ENCODE data around the gene DIS3L2. TPM values are rescaled to one million over a fixed set of nuclear protein-coding genes. Genes with fewer than 3 reads are reported as not detected.
"Not testable (repeated sequence)": the region's sequence is repeated elsewhere in the genome, so short reads cannot be mapped to it uniquely, and the experiment has no call there.

Gene DIS3L2
- polyA plus RNA-seq, 2 donors: 16.6 to 23.3 TPM

GRCh38 chr2:232363064-232363783 lies 401.7 kb downstream of the DIS3L2 start:
- not testable (repeated sequence) for H3K4me3 ChIP-seq (ENCODE audit: low read depth in 1 of 2, low read length in 2 of 2); H3K4me1 ChIP-seq (ENCODE audit: control insufficient read depth in 2 of 2, insufficient read depth in 2 of 2, low read length in 1 of 2); H3K27me3 ChIP-seq (ENCODE audit: control insufficient read depth in 1 of 2, insufficient read depth in 2 of 2, low read length in 2 of 2); H3K9me3 ChIP-seq (ENCODE audit: control insufficient read depth in 2 of 2, insufficient read depth in 1 of 2, low read depth in 1 of 2, low read length in 1 of 2); H3K36me3 ChIP-seq (ENCODE audit: control insufficient read depth in 2 of 2, insufficient read depth in 2 of 2, low read length in 1 of 2); H3K27ac ChIP-seq (ENCODE audit: low read depth in 2 of 2, low read length in 1 of 2)
- WGBS, 2 donors: 80 to 85% methylated on average over 11 to 12 of the region's 12 CpGs

- 66 to 68% methylated on average over 14 of the region's 14 CpGs for WGBS, 2 donors
- no peak overlapping the region for H3K4me3 ChIP-seq (ENCODE audit: low read depth in 1 of 2, low read length in 2 of 2)
These were observed 402.5 kb downstream of the DIS3L2 start for GRCh38 chr2:232363784-232364615.

GRCh38 chr2:232364806-232365594 lies 403.5 kb downstream of the DIS3L2 start:
- H3K27me3 ChIP-seq (ENCODE audit: control insufficient read depth in 1 of 2, insufficient read depth in 2 of 2, low read length in 2 of 2); H3K36me3 ChIP-seq (ENCODE audit: control insufficient read depth in 2 of 2, insufficient read depth in 2 of 2, low read length in 1 of 2); H3K9me3 ChIP-seq (ENCODE audit: control insufficient read depth in 2 of 2, insufficient read depth in 1 of 2, low read depth in 1 of 2, low read length in 1 of 2); H3K27ac ChIP-seq (ENCODE audit: low read depth in 2 of 2, low read length in 1 of 2); H3K4me3 ChIP-seq (ENCODE audit: low read depth in 1 of 2, low read length in 2 of 2); H3K4me1 ChIP-seq (ENCODE audit: control insufficient read depth in 2 of 2, insufficient read depth in 2 of 2, low read length in 1 of 2): not testable (repeated sequence)
- 77 to 80% methylated on average over 18 of the region's 18 CpGs for WGBS, 2 donors

More at GRCh38 chr2:232363784-232364615, 402.5 kb downstream of the DIS3L2 start:
- no peaks in the 10 kb centered on the region for H3K36me3 ChIP-seq (ENCODE audit: control insufficient read depth in 2 of 2, insufficient read depth in 2 of 2, low read length in 1 of 2)
- H3K27me3 ChIP-seq (ENCODE audit: control insufficient read depth in 1 of 2, insufficient read depth in 2 of 2, low read length in 2 of 2): no peaks in the 10 kb centered on the region
- H3K27ac ChIP-seq (ENCODE audit: low read depth in 2 of 2, low read length in 1 of 2): no peak overlapping the region
- H3K4me1 ChIP-seq (ENCODE audit: control insufficient read depth in 2 of 2, insufficient read depth in 2 of 2, low read length in 1 of 2): peaks cover 0 to 2% of the 10 kb centered on the region in 2 donors
- H3K9me3 ChIP-seq (ENCODE audit: control insufficient read depth in 2 of 2, insufficient read depth in 1 of 2, low read depth in 1 of 2, low read length in 1 of 2): no peaks in the 10 kb centered on the region

- H3K4me3 ChIP-seq (ENCODE audit: low read depth in 1 of 2, low read length in 2 of 2): no peak overlapping the region
- H3K9me3 ChIP-seq (ENCODE audit: control insufficient read depth in 2 of 2, insufficient read depth in 1 of 2, low read depth in 1 of 2, low read length in 1 of 2): no peaks in the 10 kb centered on the region
- no peaks in the 10 kb centered on the region for H3K36me3 ChIP-seq (ENCODE audit: control insufficient read depth in 2 of 2, insufficient read depth in 2 of 2, low read length in 1 of 2)
- 73 to 81% methylated on average over 20 of the region's 20 CpGs for WGBS, 2 donors
- H3K27ac ChIP-seq (ENCODE audit: low read depth in 2 of 2, low read length in 1 of 2): no peak overlapping the region
- peaks cover 0 to 2% of the 10 kb centered on the region in 2 donors for H3K4me1 ChIP-seq (ENCODE audit: control insufficient read depth in 2 of 2, insufficient read depth in 2 of 2, low read length in 1 of 2)
- no peaks in the 10 kb centered on the region for H3K27me3 ChIP-seq (ENCODE audit: control insufficient read depth in 1 of 2, insufficient read depth in 2 of 2, low read length in 2 of 2)
These were observed 404.3 kb downstream of the DIS3L2 start for GRCh38 chr2:232365621-232366321.

GRCh38 chr2:232366461-232366860 lies 404.9 kb downstream of the DIS3L2 start:
- H3K4me3 ChIP-seq (ENCODE audit: low read depth in 1 of 2, low read length in 2 of 2); H3K36me3 ChIP-seq (ENCODE audit: control insufficient read depth in 2 of 2, insufficient read depth in 2 of 2, low read length in 1 of 2): not testable (repeated sequence)
- 87 to 90% methylated on average over 13 to 20 of the region's 23 CpGs for WGBS, 2 donors

GRCh38 chr2:232367016-232367415 lies 405.5 kb downstream of the DIS3L2 start:
- 73 to 76% methylated on average over 6 to 7 of the region's 7 CpGs for WGBS, 2 donors

More at GRCh38 chr2:232366461-232366860, 404.9 kb downstream of the DIS3L2 start:
- H3K4me1 ChIP-seq (ENCODE audit: control insufficient read depth in 2 of 2, insufficient read depth in 2 of 2, low read length in 1 of 2); H3K27ac ChIP-seq (ENCODE audit: low read depth in 2 of 2, low read length in 1 of 2); H3K9me3 ChIP-seq (ENCODE audit: control insufficient read depth in 2 of 2, insufficient read depth in 1 of 2, low read depth in 1 of 2, low read length in 1 of 2); H3K27me3 ChIP-seq (ENCODE audit: control insufficient read depth in 1 of 2, insufficient read depth in 2 of 2, low read length in 2 of 2): not testable (repeated sequence)

GRCh38 chr2:232367591-232368233 lies 406.2 kb downstream of the DIS3L2 start:
- Histone ChIP-seq H3K4me3 (ENCODE audit: low read depth in 1 of 2, low read length in 2 of 2) (no peak overlapping the region), H3K4me1 (ENCODE audit: control insufficient read depth in 2 of 2, insufficient read depth in 2 of 2, low read length in 1 of 2) (peaks cover 0 to 2% of the 10 kb centered on the region in 2 donors), H3K9me3 (ENCODE audit: control insufficient read depth in 2 of 2, insufficient read depth in 1 of 2, low read depth in 1 of 2, low read length in 1 of 2) (no peaks in the 10 kb centered on the region), H3K27ac (ENCODE audit: low read depth in 2 of 2, low read length in 1 of 2) (no peak overlapping the region), H3K27me3 (ENCODE audit: control insufficient read depth in 1 of 2, insufficient read depth in 2 of 2, low read length in 2 of 2) (no peaks in the 10 kb centered on the region), H3K36me3 (ENCODE audit: control insufficient read depth in 2 of 2, insufficient read depth in 2 of 2, low read length in 1 of 2) (no peaks in the 10 kb centered on the region)
- 79 to 80% methylated on average over 13 of the region's 13 CpGs for WGBS, 2 donors

More at GRCh38 chr2:232367016-232367415, 405.5 kb downstream of the DIS3L2 start:
- Histone ChIP-seq H3K9me3 (ENCODE audit: control insufficient read depth in 2 of 2, insufficient read depth in 1 of 2, low read depth in 1 of 2, low read length in 1 of 2) (no peaks in the 10 kb centered on the region), H3K36me3 (ENCODE audit: control insufficient read depth in 2 of 2, insufficient read depth in 2 of 2, low read length in 1 of 2) (no peaks in the 10 kb centered on the region), H3K27ac (ENCODE audit: low read depth in 2 of 2, low read length in 1 of 2) (no peak overlapping the region), H3K4me3 (ENCODE audit: low read depth in 1 of 2, low read length in 2 of 2) (no peak overlapping the region), H3K4me1 (ENCODE audit: control insufficient read depth in 2 of 2, insufficient read depth in 2 of 2, low read length in 1 of 2) (peaks cover 0 to 2% of the 10 kb centered on the region in 2 donors), H3K27me3 (ENCODE audit: control insufficient read depth in 1 of 2, insufficient read depth in 2 of 2, low read length in 2 of 2) (no peaks in the 10 kb centered on the region)

- no peaks in the 10 kb centered on the region for H3K9me3 ChIP-seq (ENCODE audit: control insufficient read depth in 2 of 2, insufficient read depth in 1 of 2, low read depth in 1 of 2, low read length in 1 of 2)
- H3K27me3 ChIP-seq (ENCODE audit: control insufficient read depth in 1 of 2, insufficient read depth in 2 of 2, low read length in 2 of 2): no peaks in the 10 kb centered on the region
- WGBS, 2 donors: 85 to 95% methylated on average over 15 of the region's 15 CpGs
- H3K27ac ChIP-seq (ENCODE audit: low read depth in 2 of 2, low read length in 1 of 2): no peak overlapping the region
- H3K4me1 ChIP-seq (ENCODE audit: control insufficient read depth in 2 of 2, insufficient read depth in 2 of 2, low read length in 1 of 2): peaks cover 0 to 2% of the 10 kb centered on the region in 2 donors
- H3K36me3 ChIP-seq (ENCODE audit: control insufficient read depth in 2 of 2, insufficient read depth in 2 of 2, low read length in 1 of 2): no peaks in the 10 kb centered on the region
- no peak overlapping the region for H3K4me3 ChIP-seq (ENCODE audit: low read depth in 1 of 2, low read length in 2 of 2)
These were observed 406.8 kb downstream of the DIS3L2 start for GRCh38 chr2:232368311-232368731.

Data from esophagus (tissue), 2 donors.